Ishikawa (cell line): Measurements from ENCODE around the gene MTMR10.

Source experiments
- CEBPB ChIP-seq: IDR thresholded peaks from 2 replicates; pipeline ENCODE4 v1.6.1; 2012
- CREB1 ChIP-seq: IDR thresholded peaks from 2 replicates; pipeline ENCODE4 v1.6.1; 2012; ENCODE audit warnings: low read depth
- EGR1 ChIP-seq: IDR thresholded peaks from 2 replicates; pipeline ENCODE4 v1.6.1; 2012
- RAD21 ChIP-seq: IDR thresholded peaks from 2 replicates; pipeline ENCODE4 v1.6.1; 2012; ENCODE audit warnings: low read depth
- ZBTB7A ChIP-seq: IDR thresholded peaks from 2 replicates; pipeline ENCODE4 v1.6.1; 2012; ENCODE audit warnings: low read depth

DNA sequence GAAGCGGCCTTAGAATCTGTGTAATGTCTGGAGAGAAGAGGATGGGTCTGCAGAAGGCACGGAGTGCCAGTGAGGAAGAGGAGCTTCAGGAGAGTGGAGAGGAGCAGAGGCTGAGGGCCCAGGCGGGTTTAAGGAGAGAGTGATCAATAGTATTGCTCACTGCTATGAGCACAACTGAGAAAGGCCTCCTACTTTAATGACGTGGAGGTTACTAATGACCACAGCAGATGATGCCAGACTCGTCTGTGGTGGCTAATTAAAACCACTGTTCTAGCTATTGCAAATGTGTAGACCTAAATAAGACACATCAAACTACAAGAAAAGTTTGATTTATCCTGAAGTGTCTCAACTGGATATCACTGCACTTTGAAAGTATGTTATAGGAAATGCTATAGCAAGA, 33.2 kb downstream of the MTMR10 start:
- no peak for TF ChIP-seq CREB1
- TF ChIP-seq EGR1, result no peak
- TF ChIP-seq ZBTB7A, result no peak
- TF ChIP-seq CEBPB, result no peak
- TF ChIP-seq RAD21, result no peak
